ENCODE results near the gene UBTF.

Gene UBTF

DNA sequence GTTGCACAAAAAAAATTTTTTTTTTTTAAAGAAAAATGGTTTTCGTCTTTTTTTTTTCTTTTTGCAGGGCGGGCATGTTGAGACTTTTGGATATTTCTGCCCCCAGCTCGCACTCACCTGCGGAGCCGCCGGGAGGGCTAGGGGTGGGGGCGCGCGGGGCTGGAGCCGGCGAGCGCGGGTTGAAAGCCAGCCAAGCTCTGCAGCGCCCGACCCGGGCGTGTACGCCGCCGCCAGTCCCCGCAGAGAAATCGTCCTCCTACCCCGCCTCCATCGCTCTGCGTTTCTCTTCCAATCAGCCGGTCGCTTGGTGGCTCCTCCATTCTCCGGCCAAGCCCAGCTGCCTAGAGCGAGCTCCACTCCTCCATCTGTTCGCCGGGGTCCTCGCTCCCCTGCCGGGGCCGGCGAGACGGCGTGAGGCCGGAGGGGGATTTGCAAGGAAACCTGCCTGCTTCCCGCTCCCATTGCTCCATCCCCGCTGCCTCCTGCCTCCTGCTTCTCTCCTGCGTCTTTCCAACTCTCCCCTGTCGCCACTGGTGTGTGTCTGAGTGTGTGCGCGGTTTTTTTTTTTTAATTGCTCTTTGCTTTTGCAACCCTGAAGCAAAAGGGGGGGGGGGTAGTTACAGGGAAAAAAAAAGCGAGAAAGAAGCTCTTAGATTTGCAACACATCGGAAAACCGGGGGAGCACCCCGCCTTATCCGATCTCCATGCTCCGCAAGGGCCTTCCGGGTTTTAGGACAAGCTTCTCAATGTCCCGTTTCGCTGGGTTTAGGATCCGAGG is 1.8 kb upstream of the UBTF start (continued):
- TF ChIP-seq, protein P1, sequence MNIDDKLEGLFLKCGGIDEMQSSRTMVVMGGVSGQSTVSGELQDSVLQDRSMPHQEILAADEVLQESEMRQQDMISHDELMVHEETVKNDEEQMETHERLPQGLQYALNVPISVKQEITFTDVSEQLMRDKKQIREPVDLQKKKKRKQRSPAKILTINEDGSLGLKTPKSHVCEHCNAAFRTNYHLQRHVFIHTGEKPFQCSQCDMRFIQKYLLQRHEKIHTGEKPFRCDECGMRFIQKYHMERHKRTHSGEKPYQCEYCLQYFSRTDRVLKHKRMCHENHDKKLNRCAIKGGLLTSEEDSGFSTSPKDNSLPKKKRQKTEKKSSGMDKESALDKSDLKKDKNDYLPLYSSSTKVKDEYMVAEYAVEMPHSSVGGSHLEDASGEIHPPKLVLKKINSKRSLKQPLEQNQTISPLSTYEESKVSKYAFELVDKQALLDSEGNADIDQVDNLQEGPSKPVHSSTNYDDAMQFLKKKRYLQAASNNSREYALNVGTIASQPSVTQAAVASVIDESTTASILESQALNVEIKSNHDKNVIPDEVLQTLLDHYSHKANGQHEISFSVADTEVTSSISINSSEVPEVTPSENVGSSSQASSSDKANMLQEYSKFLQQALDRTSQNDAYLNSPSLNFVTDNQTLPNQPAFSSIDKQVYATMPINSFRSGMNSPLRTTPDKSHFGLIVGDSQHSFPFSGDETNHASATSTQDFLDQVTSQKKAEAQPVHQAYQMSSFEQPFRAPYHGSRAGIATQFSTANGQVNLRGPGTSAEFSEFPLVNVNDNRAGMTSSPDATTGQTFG (tag by site-specific recombination; IDR thresholded peaks at IDR 0.05; ENCODE audit: borderline replicate concordance) = no peak
- TF ChIP-seq, protein P2, sequence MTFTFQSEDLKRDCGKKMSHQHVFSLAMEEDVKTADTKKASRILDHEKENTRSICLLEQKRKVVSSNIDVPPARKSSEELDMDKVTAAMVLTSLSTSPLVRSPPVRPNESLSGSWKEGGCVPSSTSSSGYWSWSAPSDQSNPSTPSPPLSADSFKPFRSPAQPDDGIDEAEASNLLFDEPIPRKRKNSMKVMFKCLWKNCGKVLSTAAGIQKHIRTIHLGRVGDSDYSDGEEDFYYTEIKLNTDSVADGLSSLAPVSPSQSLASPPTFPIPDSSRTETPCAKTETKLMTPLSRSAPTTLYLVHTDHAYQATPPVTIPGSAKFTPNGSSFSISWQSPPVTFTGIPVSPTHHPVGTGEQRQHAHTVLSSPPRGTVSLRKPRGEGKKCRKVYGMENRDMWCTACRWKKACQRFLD (tag by site-specific recombination; IDR thresholded peaks at IDR 0.05) = no peak
- TF ChIP-seq ZNF658 (tag by site-specific recombination; IDR thresholded peaks at IDR 0.05) = no peak
- TF ChIP-seq, protein P3, sequence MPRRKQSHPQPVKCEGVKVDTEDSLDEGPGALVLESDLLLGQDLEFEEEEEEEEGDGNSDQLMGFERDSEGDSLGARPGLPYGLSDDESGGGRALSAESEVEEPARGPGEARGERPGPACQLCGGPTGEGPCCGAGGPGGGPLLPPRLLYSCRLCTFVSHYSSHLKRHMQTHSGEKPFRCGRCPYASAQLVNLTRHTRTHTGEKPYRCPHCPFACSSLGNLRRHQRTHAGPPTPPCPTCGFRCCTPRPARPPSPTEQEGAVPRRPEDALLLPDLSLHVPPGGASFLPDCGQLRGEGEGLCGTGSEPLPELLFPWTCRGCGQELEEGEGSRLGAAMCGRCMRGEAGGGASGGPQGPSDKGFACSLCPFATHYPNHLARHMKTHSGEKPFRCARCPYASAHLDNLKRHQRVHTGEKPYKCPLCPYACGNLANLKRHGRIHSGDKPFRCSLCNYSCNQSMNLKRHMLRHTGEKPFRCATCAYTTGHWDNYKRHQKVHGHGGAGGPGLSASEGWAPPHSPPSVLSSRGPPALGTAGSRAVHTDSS (tag by site-specific recombination; IDR thresholded peaks at IDR 0.05) = no peak
- TF ChIP-seq ZNF157 (tag by site-specific recombination; IDR thresholded peaks at IDR 0.05) = no peak
- no peak for TF ChIP-seq ZNF280C (tag by site-specific recombination; IDR thresholded peaks at IDR 0.05)
- no peak for TF ChIP-seq ZSCAN23 (tag by site-specific recombination; IDR thresholded peaks at IDR 0.05)
- no peak for TF ChIP-seq ZNF248 (tag by site-specific recombination; IDR thresholded peaks at IDR 0.05)
- no peak for TF ChIP-seq ZNF747 (tag by site-specific recombination; IDR thresholded peaks at IDR 0.05)
- peak; percentile 96 for TF ChIP-seq GLIS2 (tag by site-specific recombination; IDR thresholded peaks at IDR 0.05)
- TF ChIP-seq, protein P4, sequence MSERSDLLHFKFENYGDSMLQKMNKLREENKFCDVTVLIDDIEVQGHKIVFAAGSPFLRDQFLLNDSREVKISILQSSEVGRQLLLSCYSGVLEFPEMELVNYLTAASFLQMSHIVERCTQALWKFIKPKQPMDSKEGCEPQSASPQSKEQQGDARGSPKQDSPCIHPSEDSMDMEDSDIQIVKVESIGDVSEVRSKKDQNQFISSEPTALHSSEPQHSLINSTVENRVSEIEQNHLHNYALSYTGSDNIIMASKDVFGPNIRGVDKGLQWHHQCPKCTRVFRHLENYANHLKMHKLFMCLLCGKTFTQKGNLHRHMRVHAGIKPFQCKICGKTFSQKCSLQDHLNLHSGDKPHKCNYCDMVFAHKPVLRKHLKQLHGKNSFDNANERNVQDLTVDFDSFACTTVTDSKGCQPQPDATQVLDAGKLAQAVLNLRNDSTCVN (tag by site-specific recombination; optimal IDR thresholded peaks at IDR 0.05) = peak; percentile 86
- TF ChIP-seq ZNF26 (tag by site-specific recombination; IDR thresholded peaks at IDR 0.05) = no peak
- no peak for TF ChIP-seq ZNF350 (tag by site-specific recombination; IDR thresholded peaks at IDR 0.05)
- TF ChIP-seq ZNF707 (tag by site-specific recombination; IDR thresholded peaks at IDR 0.05) = no peak
- TF ChIP-seq ZBTB17 (tag by site-specific recombination; IDR thresholded peaks at IDR 0.05) = peak; percentile 50
- 0 out of 2 replicates have a peak, but pooled peaks have one; percentile 81 for TF ChIP-seq ZNF837 (tag by site-specific recombination; IDR thresholded peaks at IDR 0.05)
- TF ChIP-seq ZNF423 (tag by site-specific recombination; IDR thresholded peaks at IDR 0.05) = no peak
- no peak for TF ChIP-seq ZNF354C (tag by site-specific recombination; IDR thresholded peaks at IDR 0.05; ENCODE audit: borderline replicate concordance, low read depth)
- no peak for TF ChIP-seq ZNF221 (tag by site-specific recombination; IDR thresholded peaks at IDR 0.05; ENCODE audit: borderline replicate concordance)
- no peak for TF ChIP-seq ZNF529 (tag by site-specific recombination; IDR thresholded peaks at IDR 0.05; ENCODE audit: insufficient replicate concordance)
- no peak for TF ChIP-seq ZNF324 (tag by site-specific recombination; IDR thresholded peaks at IDR 0.05)
- TF ChIP-seq, protein P5, sequence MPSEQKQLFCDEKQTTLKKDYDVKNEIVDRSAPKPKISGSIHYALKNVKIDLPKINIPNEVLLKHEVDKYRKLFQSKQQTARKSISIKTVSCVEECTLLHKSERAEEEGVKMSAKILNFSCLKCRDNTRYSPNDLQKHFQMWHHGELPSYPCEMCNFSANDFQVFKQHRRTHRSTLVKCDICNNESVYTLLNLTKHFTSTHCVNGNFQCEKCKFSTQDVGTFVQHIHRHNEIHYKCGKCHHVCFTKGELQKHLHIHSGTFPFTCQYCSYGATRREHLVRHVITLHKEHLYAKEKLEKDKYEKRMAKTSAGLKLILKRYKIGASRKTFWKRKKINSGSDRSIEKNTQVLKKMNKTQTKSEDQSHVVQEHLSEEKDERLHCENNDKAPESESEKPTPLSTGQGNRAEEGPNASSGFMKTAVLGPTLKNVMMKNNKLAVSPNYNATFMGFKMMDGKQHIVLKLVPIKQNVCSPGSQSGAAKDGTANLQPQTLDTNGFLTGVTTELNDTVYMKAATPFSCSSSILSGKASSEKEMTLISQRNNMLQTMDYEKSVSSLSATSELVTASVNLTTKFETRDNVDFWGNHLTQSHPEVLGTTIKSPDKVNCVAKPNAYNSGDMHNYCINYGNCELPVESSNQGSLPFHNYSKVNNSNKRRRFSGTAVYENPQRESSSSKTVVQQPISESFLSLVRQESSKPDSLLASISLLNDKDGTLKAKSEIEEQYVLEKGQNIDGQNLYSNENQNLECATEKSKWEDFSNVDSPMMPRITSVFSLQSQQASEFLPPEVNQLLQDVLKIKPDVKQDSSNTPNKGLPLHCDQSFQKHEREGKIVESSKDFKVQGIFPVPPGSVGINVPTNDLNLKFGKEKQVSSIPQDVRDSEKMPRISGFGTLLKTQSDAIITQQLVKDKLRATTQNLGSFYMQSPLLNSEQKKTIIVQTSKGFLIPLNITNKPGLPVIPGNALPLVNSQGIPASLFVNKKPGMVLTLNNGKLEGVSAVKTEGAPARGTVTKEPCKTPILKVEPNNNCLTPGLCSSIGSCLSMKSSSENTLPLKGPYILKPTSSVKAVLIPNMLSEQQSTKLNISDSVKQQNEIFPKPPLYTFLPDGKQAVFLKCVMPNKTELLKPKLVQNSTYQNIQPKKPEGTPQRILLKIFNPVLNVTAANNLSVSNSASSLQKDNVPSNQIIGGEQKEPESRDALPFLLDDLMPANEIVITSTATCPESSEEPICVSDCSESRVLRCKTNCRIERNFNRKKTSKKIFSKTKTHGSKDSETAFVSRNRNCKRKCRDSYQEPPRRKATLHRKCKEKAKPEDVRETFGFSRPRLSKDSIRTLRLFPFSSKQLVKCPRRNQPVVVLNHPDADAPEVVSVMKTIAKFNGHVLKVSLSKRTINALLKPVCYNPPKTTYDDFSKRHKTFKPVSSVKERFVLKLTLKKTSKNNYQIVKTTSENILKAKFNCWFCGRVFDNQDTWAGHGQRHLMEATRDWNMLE (tag by site-specific recombination; conservative IDR thresholded peaks at IDR 0.05; ENCODE audit: low read depth) = no peak
- no peak; the same call in none of the 2 replicates for TF ChIP-seq ZNF391 (tag by site-specific recombination; IDR thresholded peaks at IDR 0.05; ENCODE audit: borderline replicate concordance, low read depth)
- TF ChIP-seq ZNF223 (tag by site-specific recombination; IDR thresholded peaks at IDR 0.05) = no peak

Data from HEK293 (cell line).